Liver (tissue), 9 donors: ENCODE measurements around the gene FAM83C. TPM values are rescaled to one million over a fixed set of nuclear protein-coding genes. Genes with fewer than 3 reads are reported as not detected.

Experiments used
- DNase-seq: peaks from one replicate; pipeline ENCODE4 v3.0.0-alpha.2; 2017; ENCODE audit warnings: low spot score
- H3K27ac ChIP-seq, 2 donors: one replicate each; pipeline ENCODE4 v1.7.0; 2013; ENCODE audit warnings: inconsistent platforms in 2 of 2, low read length in 2 of 2, control low read depth in 1 of 2, low read depth in 1 of 2, mild to moderate bottlenecking in 1 of 2
- H3K27me3 ChIP-seq, 4 donors: one replicate each; pipeline versions ENCODE4 v1.6.1 to v1.7.0; 2013; ENCODE audit warnings: low read length in 3 of 4, inconsistent platforms in 1 of 4, mild to moderate bottlenecking in 1 of 4, moderate library complexity in 1 of 4; ENCODE audit not compliant: control insufficient read depth in 4 of 4, insufficient read depth in 4 of 4
- H3K36me3 ChIP-seq, 4 donors: one replicate each; pipeline versions ENCODE4 v1.6.1 to v1.7.0; 2013; ENCODE audit warnings: low read length in 3 of 4, mild to moderate bottlenecking in 3 of 4, low read depth in 1 of 4, moderate library complexity in 1 of 4; ENCODE audit not compliant: control insufficient read depth in 4 of 4, insufficient read depth in 3 of 4
- H3K4me1 ChIP-seq, 4 donors: one replicate each; pipeline versions ENCODE4 v1.6.1 to v1.7.0; 2013; ENCODE audit warnings: low read length in 3 of 4, mild to moderate bottlenecking in 3 of 4, moderate library complexity in 1 of 4; ENCODE audit not compliant: control insufficient read depth in 4 of 4, insufficient read depth in 4 of 4
- H3K4me3 ChIP-seq, 3 donors: one replicate each; pipeline versions ENCODE4 v1.6.1 to v1.7.0; 2013; ENCODE audit warnings: low read length in 3 of 3, control low read depth in 1 of 3, low read depth in 1 of 3, mild to moderate bottlenecking in 1 of 3
- H3K9ac ChIP-seq, 2 donors: one replicate each; pipeline ENCODE4 v1.7.0; 2013; ENCODE audit warnings: low read length in 2 of 2, mild to moderate bottlenecking in 2 of 2, moderate library complexity in 2 of 2, control low read depth in 1 of 2, low read depth in 1 of 2
- H3K9me3 ChIP-seq, 4 donors: one replicate each; pipeline versions ENCODE4 v1.6.1 to v1.7.0; 2013; ENCODE audit warnings: low read length in 3 of 4; ENCODE audit not compliant: control insufficient read depth in 4 of 4
- ATF3 ChIP-seq: IDR thresholded peaks from 2 replicates; pipeline ENCODE4 v1.6.1; 2016; ENCODE audit warnings: antibody characterized with exemption
- CTCF ChIP-seq: fragments of 150-350 bp; IDR thresholded peaks from 2 replicates; pipeline ENCODE4 v1.5.1; 2017; ENCODE audit warnings: improper control_type of control experiment, low read depth, low read length; ENCODE audit not compliant: missing input control
- EGR1 ChIP-seq, 2 donors: IDR thresholded peaks; 2 replicates each; pipeline ENCODE4 v1.6.1; 2016 to 2018; ENCODE audit warnings: antibody characterized with exemption in 2 of 2, low read depth in 2 of 2
- FOXA1 ChIP-seq: IDR thresholded peaks from 2 replicates; pipeline ENCODE4 v1.6.1; 2016; ENCODE audit warnings: antibody characterized with exemption
- FOXA2 ChIP-seq: IDR thresholded peaks from 2 replicates; pipeline ENCODE4 v1.6.1; 2016; ENCODE audit warnings: antibody characterized with exemption
- GABPA ChIP-seq, 2 donors: IDR thresholded peaks in 1 of 2; conservative IDR thresholded peaks in 1 of 2; 2 replicates each; pipeline ENCODE4 v1.6.1; 2016; ENCODE audit warnings: antibody characterized with exemption in 2 of 2, mild to moderate bottlenecking in 1 of 2, moderate library complexity in 1 of 2
- HNF4A ChIP-seq, 2 donors: conservative IDR thresholded peaks; 2 replicates each; pipeline ENCODE4 v1.6.1; 2016; ENCODE audit warnings: antibody characterized with exemption in 2 of 2, mild to moderate bottlenecking in 2 of 2
- HNF4G ChIP-seq: IDR thresholded peaks from 2 replicates; pipeline ENCODE4 v1.6.1; 2016; ENCODE audit warnings: antibody characterized with exemption
- JUND ChIP-seq, 2 donors: IDR thresholded peaks; 2 replicates each; pipeline ENCODE4 v1.6.1; 2016; ENCODE audit warnings: antibody characterized with exemption in 2 of 2
- MAX ChIP-seq: IDR thresholded peaks from 2 replicates; pipeline ENCODE4 v1.6.1; 2016; ENCODE audit warnings: antibody characterized with exemption
- NR2F2 ChIP-seq: IDR thresholded peaks from 2 replicates; pipeline ENCODE4 v1.6.1; 2016; ENCODE audit warnings: antibody characterized with exemption
- RAD21 ChIP-seq, 2 donors: IDR thresholded peaks; 2 replicates each; pipeline ENCODE4 v1.6.1; 2016; ENCODE audit warnings: antibody characterized with exemption in 2 of 2, mild to moderate bottlenecking in 2 of 2
- REST ChIP-seq: IDR thresholded peaks from 2 replicates; pipeline ENCODE4 v1.6.1; 2016; ENCODE audit warnings: antibody characterized with exemption, mild to moderate bottlenecking
- RXRA ChIP-seq, 2 donors: IDR thresholded peaks; 2 replicates each; pipeline ENCODE4 v1.6.1; 2017 to 2018; ENCODE audit warnings: antibody characterized with exemption in 2 of 2, mild to moderate bottlenecking in 1 of 2
- SP1 ChIP-seq: IDR thresholded peaks from 2 replicates; pipeline ENCODE4 v1.6.1; 2018; ENCODE audit warnings: antibody characterized with exemption, mild to moderate bottlenecking
- TAF1 ChIP-seq: conservative IDR thresholded peaks from 2 replicates; pipeline ENCODE4 v1.6.1; 2016; ENCODE audit warnings: antibody characterized with exemption, mild to moderate bottlenecking
- YY1 ChIP-seq: IDR thresholded peaks from 2 replicates; pipeline ENCODE4 v1.6.1; 2016; ENCODE audit warnings: antibody characterized with exemption, mild to moderate bottlenecking
- ZBTB33 ChIP-seq: IDR thresholded peaks from 2 replicates; pipeline ENCODE4 v1.6.1; 2016; ENCODE audit warnings: antibody characterized with exemption
- WGBS: extraction: QIAGEN DNeasy Blood & Tissue Kit; methylation state at CpG from one replicate; pipeline ENCODE4 v1.1.7; 2013; 5-methylcytosine and 5-hydroxymethylcytosine counted together
- polyA plus RNA-seq, 2 donors: library from polyadenylated mRNA; stranded (reverse) in 1 of 2; unstranded in 1 of 2; fragments of 200-250 nt in 1 of 2; fragments of >200 nt in 1 of 2; fragmentation: Nextera tagmentation in 1 of 2; extraction: Ambion mirVana in 1 of 2; gene quantifications; one replicate each; pipeline versions ENCODE4 v1.2.1 to v1.2.3, GENCODE V29; 2013 to 2015
- total RNA-seq, 2 donors: library from RNA; depleted of rRNA; stranded (reverse); fragments of >200 nt; gene quantifications; one replicate each; pipeline ENCODE4 v1.2.3, GENCODE V29; 2014
- donor health status: healthy.
- donor health status: healthy.
- donor health status: healthy.
- donor health status: healthy.
- donor health status: healthy.

FAM83C gene
- total and polyA plus RNA-seq, 4 donors = 0.05 TPM; not detected in 3

- no peaks in the 10 kb centered on the region for H3K27me3 ChIP-seq
- DNase-seq = no peak
These were observed 4.9 kb upstream of the FAM83C start for GRCh38 chr20:35297155-35297554.

More at GRCh38 chr20:35297155-35297554, 4.9 kb upstream of the FAM83C start:
- no peak overlapping the region for H3K27ac ChIP-seq
- no peak overlapping the region for H3K4me3 ChIP-seq
- no peaks in the 10 kb centered on the region for H3K9me3 ChIP-seq
- TF ChIP-seq RXRA (IDR thresholded peaks at IDR 0.05) (no peak), MAX (no peak), SP1 (no peak), ZBTB33 (no peak), HNF4G (no peak), NR2F2 (no peak), YY1 (no peak), FOXA2 (no peak), ATF3 (no peak), EGR1 (IDR thresholded peaks at IDR 0.05; ENCODE audit: low read depth in 2 of 2) (no peak), HNF4A (conservative IDR thresholded peaks at IDR 0.05) (no peak), TAF1 (no peak), CTCF (no peak), GABPA (IDR thresholded peaks at IDR 0.05 in 1 of 2, conservative IDR thresholded peaks at IDR 0.05 in 1 of 2) (no peak), FOXA1 (no peak), RAD21 (IDR thresholded peaks at IDR 0.05) (no peak), JUND (IDR thresholded peaks at IDR 0.05) (no peak), REST (no peak)
- WGBS = 67% methylated on average over 8 of the region's 8 CpGs
- H3K4me1 ChIP-seq = no peaks in the 10 kb centered on the region
- no peaks in the 10 kb centered on the region for H3K36me3 ChIP-seq
- H3K9ac ChIP-seq = no peak overlapping the region
